Omental fat pad (tissue), 4 donors: ENCODE measurements around the gene AKR1E2. TPM values are rescaled to one million over a fixed set of nuclear protein-coding genes. Genes with fewer than 3 reads are reported as not detected.

ENCODE experiments used
- ATAC-seq: fragments of 150-250 bp; one replicate; pipeline ENCODE4 v1.9.1; 2016; ENCODE audit warnings: mild to moderate bottlenecking, moderate library complexity; ENCODE audit not compliant: low FRiP score
- DNase-seq: peaks from one replicate; pipeline ENCODE4 v3.0.0-alpha.2; 2019; ENCODE audit warnings: low spot score
- total RNA-seq, 4 donors: library from RNA; depleted of rRNA; stranded (reverse); fragments of >200 nt; gene quantifications; one replicate each; pipeline ENCODE4 v1.1.0, GENCODE V29; 2016
- TF ChIP-seq, protein P1 (sequence below), 3 donors: fragments of 450-650 bp; IDR thresholded peaks; one replicate each; pipeline ENCODE4 v1.5.1; 2016 to 2017; ENCODE audit warnings: antibody characterized with exemption in 3 of 3, mild to moderate bottlenecking in 3 of 3, moderate library complexity in 2 of 3

Gene AKR1E2
- total RNA-seq, 4 donors from 2014 or later = 7.2 to 26.8 (median 8.9) TPM

DNA sequence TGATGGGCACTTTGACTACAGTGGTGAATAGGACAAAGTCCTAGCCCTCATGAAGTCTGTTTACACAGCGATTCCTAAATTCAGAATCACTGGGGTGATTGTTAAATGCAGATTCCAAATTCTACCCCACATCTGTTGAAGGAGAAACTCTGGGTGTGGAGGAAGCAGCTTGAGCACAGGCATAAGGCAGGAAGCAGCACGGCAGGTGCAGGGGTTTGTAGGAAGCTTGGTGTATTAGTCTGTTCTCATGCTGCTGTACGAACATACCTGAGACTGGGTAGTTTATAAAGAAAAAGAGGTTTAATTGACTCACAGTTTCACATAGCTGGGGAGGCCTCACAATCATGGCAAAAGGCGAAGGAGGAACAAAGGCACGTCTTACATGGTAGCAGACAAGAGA is 5.1 kb downstream of the AKR1E2 start:
- TF ChIP-seq, protein P1, sequence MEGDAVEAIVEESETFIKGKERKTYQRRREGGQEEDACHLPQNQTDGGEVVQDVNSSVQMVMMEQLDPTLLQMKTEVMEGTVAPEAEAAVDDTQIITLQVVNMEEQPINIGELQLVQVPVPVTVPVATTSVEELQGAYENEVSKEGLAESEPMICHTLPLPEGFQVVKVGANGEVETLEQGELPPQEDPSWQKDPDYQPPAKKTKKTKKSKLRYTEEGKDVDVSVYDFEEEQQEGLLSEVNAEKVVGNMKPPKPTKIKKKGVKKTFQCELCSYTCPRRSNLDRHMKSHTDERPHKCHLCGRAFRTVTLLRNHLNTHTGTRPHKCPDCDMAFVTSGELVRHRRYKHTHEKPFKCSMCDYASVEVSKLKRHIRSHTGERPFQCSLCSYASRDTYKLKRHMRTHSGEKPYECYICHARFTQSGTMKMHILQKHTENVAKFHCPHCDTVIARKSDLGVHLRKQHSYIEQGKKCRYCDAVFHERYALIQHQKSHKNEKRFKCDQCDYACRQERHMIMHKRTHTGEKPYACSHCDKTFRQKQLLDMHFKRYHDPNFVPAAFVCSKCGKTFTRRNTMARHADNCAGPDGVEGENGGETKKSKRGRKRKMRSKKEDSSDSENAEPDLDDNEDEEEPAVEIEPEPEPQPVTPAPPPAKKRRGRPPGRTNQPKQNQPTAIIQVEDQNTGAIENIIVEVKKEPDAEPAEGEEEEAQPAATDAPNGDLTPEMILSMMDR (IDR thresholded peaks at IDR 0.05) = no peak
- DNase-seq = no peak
- ATAC-seq = no peak

DNA sequence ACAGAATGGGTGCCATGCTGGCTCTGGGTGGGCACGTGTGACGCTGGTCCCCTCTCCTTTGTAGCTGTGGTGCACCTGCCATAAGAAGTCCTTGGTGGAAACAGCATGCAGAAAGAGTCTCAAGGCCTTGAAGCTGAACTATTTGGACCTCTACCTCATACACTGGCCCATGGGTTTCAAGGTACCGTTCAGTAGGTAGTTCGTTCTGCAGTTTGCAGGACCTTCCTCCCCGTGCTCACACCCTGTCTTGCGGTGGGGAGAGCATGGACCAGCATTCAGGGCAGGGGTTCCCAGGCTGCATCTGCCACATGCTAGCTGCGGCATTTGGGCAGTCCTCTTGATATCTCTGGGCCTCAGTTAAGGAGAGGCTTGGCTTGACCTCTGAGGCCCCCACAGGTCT is 7.3 kb downstream of the AKR1E2 start:
- DNase-seq = no peak
- no peak for ATAC-seq
- TF ChIP-seq, protein P1 (IDR thresholded peaks at IDR 0.05) = no peak

DNA sequence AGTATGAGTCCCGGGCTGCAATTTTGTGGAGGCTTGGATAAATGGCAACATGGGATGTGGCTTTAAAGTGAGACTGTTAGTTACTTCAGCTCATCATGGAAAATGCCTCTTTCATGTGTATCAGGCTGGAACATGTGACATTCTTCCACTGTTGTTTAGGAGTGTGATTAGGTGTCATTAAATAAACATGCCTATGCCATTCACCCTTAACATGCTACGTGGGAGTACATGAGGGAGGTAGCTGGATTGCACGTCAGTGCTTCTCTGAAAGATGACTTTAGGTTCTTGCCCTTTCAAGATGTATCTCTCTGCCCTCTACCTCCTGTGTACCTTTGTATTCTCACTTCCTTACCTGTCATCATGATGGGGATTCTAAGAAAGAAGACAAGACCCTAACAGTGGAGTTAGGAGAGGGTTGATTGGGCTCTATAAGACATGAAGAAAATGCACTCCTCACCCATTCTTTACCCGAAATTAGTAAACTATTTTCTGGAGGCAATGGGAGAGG is 8.9 kb downstream of the AKR1E2 start:
- no peak for ATAC-seq
- no peak for DNase-seq
- TF ChIP-seq, protein P1 (IDR thresholded peaks at IDR 0.05) = no peak

DNA sequence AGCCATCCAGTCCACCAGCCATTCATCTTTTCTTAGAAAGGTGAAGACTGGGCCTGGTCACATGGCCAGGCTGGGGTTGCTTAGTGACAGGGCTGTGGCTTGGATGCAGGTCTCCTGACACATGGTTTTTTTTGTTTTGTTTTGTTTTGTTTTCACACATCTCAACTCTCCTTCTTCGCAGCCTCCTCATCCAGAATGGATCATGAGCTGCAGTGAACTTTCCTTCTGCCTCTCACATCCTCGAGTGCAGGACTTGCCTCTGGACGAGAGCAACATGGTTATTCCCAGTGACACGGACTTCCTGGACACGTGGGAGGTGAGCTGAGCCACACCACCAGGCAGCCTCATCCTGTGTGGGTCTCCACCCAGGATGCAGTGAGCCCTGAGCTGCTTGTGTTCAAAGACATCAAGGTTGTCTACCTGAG is 9.5 kb downstream of the AKR1E2 start:
- DNase-seq (no peak), ATAC-seq (no peak)
- TF ChIP-seq, protein P1 (IDR thresholded peaks at IDR 0.05) = no peak

DNA sequence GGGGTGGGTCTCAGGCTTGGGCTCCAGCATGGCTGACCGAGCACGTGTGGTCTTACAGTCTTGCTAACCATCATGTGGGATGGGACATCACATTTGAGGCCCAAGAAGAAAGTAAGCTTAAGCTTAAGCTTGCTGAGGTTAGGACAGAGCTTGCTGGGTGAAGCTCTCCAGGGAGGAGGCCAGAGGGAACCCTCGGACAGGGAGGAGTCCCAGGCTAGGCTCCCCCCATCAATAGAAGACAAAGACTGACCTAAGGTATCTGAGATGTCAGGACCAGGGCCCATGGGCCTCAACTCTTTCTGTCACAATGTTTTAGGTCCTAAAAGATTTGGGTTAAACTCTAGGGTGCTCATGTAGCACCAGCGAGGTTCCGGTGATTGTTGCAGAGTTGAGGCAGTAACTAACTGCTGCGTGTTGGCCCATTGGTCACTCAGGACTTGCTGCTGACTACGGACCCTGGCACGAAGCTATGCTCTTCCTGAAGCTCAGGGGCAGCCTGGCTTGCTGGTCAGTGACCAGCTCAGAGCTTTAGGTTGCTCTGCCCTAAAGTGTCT is 10.5 kb downstream of the AKR1E2 start:
- TF ChIP-seq, protein P1 (IDR thresholded peaks at IDR 0.05) = no peak
- ATAC-seq (no peak), DNase-seq (no peak)

DNA sequence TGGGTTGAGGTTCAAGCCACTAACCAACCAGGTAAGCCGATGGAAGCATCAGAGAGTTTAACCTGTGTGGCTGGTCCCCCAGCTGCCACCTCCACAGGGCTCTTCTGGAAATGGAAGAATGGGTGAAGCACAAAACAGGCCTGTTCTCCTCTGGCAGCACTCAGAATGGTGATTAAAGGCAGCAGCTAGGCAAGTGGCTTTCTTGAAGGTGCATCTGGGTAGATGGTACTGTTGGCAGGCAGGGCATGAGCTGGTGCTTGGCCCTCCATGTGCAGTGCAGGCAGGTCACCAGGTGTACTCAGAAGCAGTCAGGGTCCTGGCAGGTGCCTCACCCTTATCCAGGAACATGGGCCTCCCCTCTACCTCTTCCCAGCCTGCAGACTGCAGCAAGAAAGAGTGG is 11.5 kb downstream of the AKR1E2 start:
- TF ChIP-seq, protein P1 (IDR thresholded peaks at IDR 0.05) = no peak
- no peak for ATAC-seq
- DNase-seq = no peak

DNA sequence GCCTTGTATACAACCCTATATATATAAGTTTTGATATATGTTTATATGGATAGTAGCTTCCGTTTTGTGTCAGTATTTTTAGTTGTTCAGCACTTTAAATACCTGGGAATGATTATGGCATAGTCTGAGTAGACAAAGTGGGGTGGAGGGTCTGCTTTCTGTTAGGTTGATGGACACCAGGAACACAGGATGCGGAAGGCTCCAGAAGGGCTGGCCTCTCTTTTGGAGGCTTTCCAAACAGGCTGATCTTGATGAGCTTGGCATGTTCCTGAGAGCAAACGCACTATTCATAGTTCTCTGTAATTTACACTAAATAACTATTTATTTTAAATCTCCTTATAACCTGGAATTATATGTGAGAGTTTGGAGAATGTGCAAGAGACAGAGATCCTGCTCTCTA is 12.7 kb downstream of the AKR1E2 start:
- DNase-seq (no peak), ATAC-seq (no peak)
- TF ChIP-seq, protein P1 (IDR thresholded peaks at IDR 0.05) = no peak
